Measurements from ENCODE around the gene KCNAB1.

The KCNAB1 gene

DNA sequence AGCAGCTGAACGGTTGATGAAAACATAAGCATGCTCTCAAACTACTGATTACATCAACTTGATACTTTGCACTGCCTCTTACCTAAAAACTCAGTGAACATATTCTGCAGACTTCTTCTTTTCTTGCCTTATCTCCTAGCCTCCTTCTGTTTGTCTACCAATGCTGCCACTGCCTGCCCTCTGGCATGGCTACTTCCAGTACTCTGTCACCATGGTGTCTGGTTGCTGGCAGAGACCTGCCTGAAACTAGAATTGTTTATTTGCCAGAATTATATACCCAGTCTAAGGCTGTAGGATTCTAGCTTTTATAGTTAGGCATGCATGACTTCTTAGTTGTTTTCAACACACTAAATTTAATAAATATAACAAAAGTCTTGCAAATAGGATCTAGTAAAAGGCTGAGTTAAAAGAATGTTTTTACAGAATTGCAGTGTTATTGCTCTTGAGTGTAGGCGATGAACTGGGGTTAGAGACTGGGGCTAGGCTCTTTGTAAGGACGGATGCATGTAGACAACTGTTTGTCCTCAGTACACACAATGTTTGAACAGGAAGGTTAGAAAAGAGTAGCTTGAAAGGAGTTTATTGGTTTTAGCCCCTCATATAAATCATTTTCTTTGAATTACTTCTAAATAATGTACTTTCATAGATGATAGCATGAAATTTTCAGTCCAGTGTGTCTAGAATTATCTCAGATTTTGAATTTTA lies 116.3 kb downstream of the KCNAB1 start:
- ChIA-PET CTCF (no interaction called here), POLR2A (no interaction called here)
- DNase-seq (ENCODE audit: extremely low spot score) = no peak
- TF ChIP-seq CTCF (IDR thresholded peaks at IDR 0.05; ENCODE audit: control extremely low read depth, extremely low read depth, low read depth, missing control alignments) = no peak

DNA sequence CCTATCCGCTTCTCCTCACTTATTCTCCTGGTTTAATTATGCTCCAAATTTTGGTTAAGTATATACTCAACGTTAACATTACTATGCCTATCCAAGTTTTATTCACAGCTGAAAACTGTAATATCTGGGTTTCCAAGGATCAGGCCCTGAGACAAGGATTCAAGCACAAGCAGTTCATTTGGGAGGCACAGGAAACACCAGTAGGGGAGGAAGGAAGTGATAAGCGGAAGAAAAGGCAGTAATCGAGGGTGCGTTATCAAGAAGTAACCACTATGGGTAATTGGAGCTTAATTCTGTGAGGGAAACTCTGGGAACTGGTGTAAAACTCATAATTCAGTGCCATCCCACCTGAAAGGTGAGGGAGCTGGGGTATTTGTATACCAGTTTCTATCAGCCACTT lies 120.3 kb downstream of the KCNAB1 start:
- ChIA-PET CTCF (interaction anchor here (0.9 to 1.5 kb wide), 2 partner anchors 54 to 90 kb away, joined by 3 to 4 read pairs; no protein-coding TSS in a partner anchor), POLR2A (no interaction called here)
- no peak for DNase-seq (ENCODE audit: extremely low spot score)
- no peak for TF ChIP-seq CTCF (IDR thresholded peaks at IDR 0.05; ENCODE audit: control extremely low read depth, extremely low read depth, low read depth, missing control alignments)

DNA sequence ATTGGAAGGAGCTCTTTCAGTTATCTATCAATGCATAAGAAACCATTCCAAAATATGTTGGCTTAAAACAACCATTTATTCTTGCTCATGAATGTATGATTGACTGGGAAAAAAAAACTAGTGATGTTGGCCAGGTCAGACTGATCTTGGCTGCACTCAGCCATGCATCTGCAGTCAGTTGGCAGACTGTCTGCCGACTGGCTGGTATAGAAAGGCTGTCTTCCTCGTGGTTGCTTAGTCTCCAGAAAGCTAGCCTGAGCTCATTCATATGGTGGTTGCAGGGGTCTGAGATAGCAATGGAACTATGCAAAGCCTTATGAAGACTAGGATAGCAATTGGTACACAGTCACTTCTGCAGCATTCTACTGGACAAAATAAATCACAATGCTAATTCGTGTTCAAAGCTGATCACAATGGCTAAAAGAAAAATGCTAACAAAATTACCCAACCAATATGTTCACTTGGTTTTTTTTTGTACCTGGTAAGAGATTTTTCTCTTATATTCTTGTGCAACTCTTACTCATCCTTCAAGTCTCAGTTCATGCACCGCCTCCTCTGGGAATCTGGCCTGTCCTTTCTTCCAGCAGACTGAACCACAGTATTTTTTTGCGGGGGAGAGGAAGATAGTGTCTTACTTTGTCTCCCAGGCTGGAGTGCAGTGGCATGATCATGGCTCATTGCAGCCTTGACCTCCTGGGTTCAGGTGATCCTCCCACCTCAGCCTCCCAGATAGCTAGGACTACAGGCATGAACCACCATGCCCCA lies 126.8 kb downstream of the KCNAB1 start:
- POLR2A ChIA-PET = no interaction called here

DNA sequence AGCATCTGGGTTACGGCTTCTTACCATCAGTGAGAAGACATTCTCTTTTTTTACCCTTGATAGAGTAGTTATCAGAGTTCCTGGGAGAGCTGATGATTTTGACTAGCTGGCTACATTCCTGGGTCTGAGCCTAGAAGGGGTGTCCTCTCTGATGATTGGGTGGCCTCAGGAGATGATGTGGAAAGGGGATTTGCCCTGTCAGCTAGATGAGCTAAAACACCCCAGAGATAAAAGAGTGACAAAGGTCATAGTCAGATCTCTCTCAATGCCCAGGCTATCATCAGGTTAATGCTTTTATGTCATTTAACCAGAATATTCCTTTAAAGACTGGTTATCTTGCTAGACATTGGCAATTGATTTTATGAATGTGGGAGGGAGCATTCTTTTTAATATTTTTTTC lies 130.2 kb downstream of the KCNAB1 start:
- POLR2A ChIA-PET = no interaction called here
- DNase-seq (ENCODE audit: extremely low spot score) = no peak
- no peak for TF ChIP-seq CTCF (IDR thresholded peaks at IDR 0.05; ENCODE audit: control extremely low read depth, extremely low read depth, low read depth, missing control alignments)
- CTCF ChIA-PET = interaction anchor here (1.1 kb wide), 1 partner anchor 23 kb away, joined by 3 read pairs; no protein-coding TSS in a partner anchor

More for the DNA sequence above, 126.8 kb downstream of the KCNAB1 start:
- DNase-seq (ENCODE audit: extremely low spot score) = no peak
- no peak for TF ChIP-seq CTCF (IDR thresholded peaks at IDR 0.05; ENCODE audit: control extremely low read depth, extremely low read depth, low read depth, missing control alignments)
- CTCF ChIA-PET = no interaction called here

- CTCF ChIA-PET = interaction anchor here (1.0 to 2.6 kb wide), 2 partner anchors 30 to 131 kb away, joined by 3 to 7 read pairs; no protein-coding TSS in a partner anchor
- no peak for DNase-seq (ENCODE audit: extremely low spot score)
- POLR2A ChIA-PET = no interaction called here
- TF ChIP-seq CTCF (IDR thresholded peaks at IDR 0.05; ENCODE audit: control extremely low read depth, extremely low read depth, low read depth, missing control alignments) = no peak
Measured at GRCh38 chr3:156251424-156251823, 131.0 kb downstream of the KCNAB1 start.

GRCh38 chr3:156252656-156253055 lies 132.3 kb downstream of the KCNAB1 start:
- no peak for DNase-seq (ENCODE audit: extremely low spot score)
- POLR2A ChIA-PET = no interaction called here
- CTCF ChIA-PET = interaction anchor here (1.0 to 2.6 kb wide), 3 partner anchors 8 to 130 kb away, joined by 3 to 7 read pairs (median 6); no protein-coding TSS in a partner anchor
- TF ChIP-seq CTCF (IDR thresholded peaks at IDR 0.05; ENCODE audit: control extremely low read depth, extremely low read depth, low read depth, missing control alignments) = no peak

All from GM10248 (cell line).